GM18861 (cell line): Measurements from ENCODE around the gene LARGE2.

Source experiments
- ATAC-seq: cut with Tn5 transposase; IDR thresholded peaks from one replicate; pipeline ENCODE4 v1.9.1; 2021; ENCODE audit not compliant: unreplicated experiment

LARGE2 gene

DNA sequence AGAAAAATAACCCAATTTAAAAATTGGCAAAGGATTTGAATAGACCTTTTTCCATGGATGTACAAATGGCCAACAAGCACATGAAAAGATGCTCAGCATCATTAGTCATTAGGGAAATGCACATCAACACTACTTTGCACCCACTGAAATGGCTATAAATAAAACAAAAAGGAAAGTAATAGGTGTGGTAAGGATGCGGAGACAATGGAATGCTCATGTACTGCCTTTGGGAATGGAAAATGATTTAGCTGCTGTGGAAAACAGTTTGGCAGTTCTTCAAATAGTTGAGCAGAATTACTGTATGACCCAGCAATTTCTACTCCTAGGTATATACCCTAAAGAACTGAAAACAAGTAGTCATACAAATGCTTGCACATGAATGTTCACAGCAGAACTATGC is 37.4 kb downstream of the LARGE2 start:
- no peak for ATAC-seq

DNA sequence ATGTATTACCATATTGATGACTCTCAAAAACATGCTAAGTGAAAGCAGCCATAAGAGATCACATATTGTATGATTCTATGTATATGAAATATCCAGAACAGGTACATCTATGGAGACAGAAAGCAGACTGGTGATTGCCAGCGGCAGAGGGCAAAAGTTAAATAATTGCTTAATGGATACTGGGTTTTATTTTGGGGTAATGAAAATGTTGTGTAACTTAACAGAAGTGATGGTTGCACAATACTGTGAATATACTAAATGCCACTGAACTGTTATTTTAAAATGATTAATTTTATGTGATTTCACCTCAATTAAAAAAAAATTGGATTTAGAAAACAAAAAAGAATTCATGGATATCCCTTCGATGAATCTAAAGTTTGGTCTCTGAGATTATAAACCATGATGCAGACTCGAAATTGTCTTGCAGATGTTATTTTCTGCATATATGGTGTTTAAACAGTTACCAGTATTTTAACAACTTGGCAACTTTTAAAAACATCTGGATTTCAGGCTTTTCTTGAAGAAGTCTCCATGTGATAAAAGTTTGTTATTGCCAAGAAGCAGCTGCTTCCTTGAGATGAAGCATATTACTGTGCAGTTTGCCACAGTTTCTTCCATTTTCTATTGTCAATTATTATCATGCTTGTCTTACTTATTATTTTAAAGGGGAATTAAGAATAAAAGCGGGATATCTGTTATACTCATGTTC is 38.1 kb downstream of the LARGE2 start:
- ATAC-seq: no peak

GRCh38 chr11:45961751-45962240 is 39.3 kb downstream of the LARGE2 start:
- ATAC-seq: no peak

DNA sequence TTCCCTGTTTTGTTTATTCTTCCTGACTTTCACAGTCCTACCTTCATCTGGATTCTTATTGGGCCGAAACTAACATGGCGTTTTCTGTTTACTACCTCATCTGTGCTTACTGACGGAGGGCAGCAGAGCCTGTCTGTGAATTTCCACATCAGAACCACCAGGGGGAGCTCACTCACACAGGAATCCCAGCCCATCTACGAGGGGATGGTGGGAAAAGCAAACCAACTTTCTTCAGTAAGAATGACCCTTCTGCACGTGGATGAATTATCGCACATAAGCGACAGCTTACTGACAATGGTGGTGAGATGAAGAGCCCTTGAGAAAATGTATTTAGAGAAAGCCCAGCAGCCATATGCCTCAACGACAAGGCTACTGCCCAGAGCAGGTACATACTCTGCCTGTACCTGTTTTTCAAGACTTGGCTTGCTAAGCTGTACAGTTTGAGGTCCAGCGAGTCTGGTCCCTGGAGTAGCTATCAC is 42.5 kb downstream of the LARGE2 start:
- ATAC-seq: peak; percentile 68

DNA sequence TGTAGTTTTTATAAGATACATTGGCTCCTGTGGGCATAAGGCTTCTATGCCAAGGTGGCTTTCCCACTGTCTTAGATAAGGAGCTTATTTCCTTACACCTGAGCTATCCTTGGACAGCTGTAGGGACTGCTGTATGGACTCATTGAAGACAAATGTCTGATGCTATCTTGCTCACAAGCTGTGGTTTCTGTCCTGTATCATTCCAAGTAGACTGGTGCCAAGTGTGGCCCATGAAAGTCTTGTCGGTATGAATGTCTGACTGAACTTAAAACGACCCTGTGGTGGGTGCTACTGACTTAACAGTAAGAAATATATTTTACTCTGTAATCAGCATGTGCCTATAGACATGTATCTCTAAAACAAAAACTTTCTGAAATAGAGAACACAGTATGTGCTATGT is 45.0 kb downstream of the LARGE2 start:
- ATAC-seq: no peak

DNA sequence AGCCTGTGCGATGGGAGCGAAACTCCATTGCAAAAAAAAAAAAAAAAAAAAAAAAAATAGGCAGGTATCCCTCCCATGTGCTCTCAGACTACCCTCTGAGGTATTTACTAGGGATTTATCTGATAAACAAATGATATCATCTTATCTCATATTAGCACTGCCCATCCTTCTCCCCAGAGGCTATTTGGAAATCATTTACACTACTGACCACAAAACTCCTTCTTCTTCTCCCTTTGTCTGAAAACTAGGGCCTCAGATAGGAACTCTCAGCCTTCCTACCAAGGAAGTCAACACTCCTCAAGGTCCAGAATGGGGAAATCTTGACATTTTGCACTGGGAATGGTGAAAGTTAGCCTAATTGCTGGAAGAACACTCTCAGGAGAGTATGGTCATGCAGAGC is 46.4 kb downstream of the LARGE2 start:
- no peak for ATAC-seq

GRCh38 chr11:45973601-45974000 is 51.1 kb downstream of the LARGE2 start:
- no peak for ATAC-seq

GRCh38 chr11:45974806-45975205 is 52.4 kb downstream of the LARGE2 start:
- ATAC-seq: no peak
